D341Med (cell line): ENCODE results near the gene KATNB1.

Experiments used
- DNase-seq: peaks from one replicate; pipeline ENCODE4 v3.0.0; 2012; ENCODE audit warnings: low spot score

The KATNB1 gene

GRCh38 chr16:57756424-57757325, 21.1 kb downstream of the KATNB1 start:
- no peak for DNase-seq

- peak; percentile 91 for DNase-seq
These were observed 21.8 kb downstream of the KATNB1 start for GRCh38 chr16:57757326-57757786.

GRCh38 chr16:57757883-57758282, 22.3 kb downstream of the KATNB1 start:
- no peak for DNase-seq

- DNase-seq = no peak
These were observed 23.0 kb downstream of the KATNB1 start for GRCh38 chr16:57758331-57759117.

GRCh38 chr16:57759131-57759530, 23.6 kb downstream of the KATNB1 start:
- no peak for DNase-seq

GRCh38 chr16:57759541-57760356, 24.2 kb downstream of the KATNB1 start:
- DNase-seq = no peak

GRCh38 chr16:57760357-57761160, 25.0 kb downstream of the KATNB1 start:
- no peak for DNase-seq

GRCh38 chr16:57761301-57761700, 25.7 kb downstream of the KATNB1 start:
- DNase-seq = no peak

- DNase-seq = no peak
These were observed 26.4 kb downstream of the KATNB1 start for GRCh38 chr16:57761957-57762356.

- DNase-seq = no peak
These were observed 26.9 kb downstream of the KATNB1 start for GRCh38 chr16:57762365-57763040.

GRCh38 chr16:57763285-57764005, 27.9 kb downstream of the KATNB1 start:
- DNase-seq = no peak

- no peak for DNase-seq
These were observed 28.4 kb downstream of the KATNB1 start for GRCh38 chr16:57764006-57764340.

GRCh38 chr16:57764341-57765159, 29.0 kb downstream of the KATNB1 start:
- peak; percentile 53 for DNase-seq

- DNase-seq = no peak
These were observed 29.7 kb downstream of the KATNB1 start for GRCh38 chr16:57765160-57765728.

GRCh38 chr16:57766714-57767348, 31.3 kb downstream of the KATNB1 start:
- DNase-seq = no peak

GRCh38 chr16:57769541-57770145, 34.1 kb downstream of the KATNB1 start:
- no peak for DNase-seq

GRCh38 chr16:57770361-57770760, 34.8 kb downstream of the KATNB1 start:
- DNase-seq = no peak
